GM10266 (cell line): ENCODE measurements around the gene SFMBT1.

Experiments
- DNase-seq: peaks from one replicate; pipeline ENCODE4 v3.0.0; 2012; ENCODE audit errors: extremely low spot score
- TF ChIP-seq, protein P1 (sequence below): IDR thresholded peaks from 2 replicates; pipeline ENCODE4 v1.5.1; 2012; ENCODE audit warnings: mild to moderate bottlenecking, low read depth; ENCODE audit not compliant: control insufficient read depth, insufficient read depth; ENCODE audit errors: missing control alignments

SFMBT1 gene

DNA sequence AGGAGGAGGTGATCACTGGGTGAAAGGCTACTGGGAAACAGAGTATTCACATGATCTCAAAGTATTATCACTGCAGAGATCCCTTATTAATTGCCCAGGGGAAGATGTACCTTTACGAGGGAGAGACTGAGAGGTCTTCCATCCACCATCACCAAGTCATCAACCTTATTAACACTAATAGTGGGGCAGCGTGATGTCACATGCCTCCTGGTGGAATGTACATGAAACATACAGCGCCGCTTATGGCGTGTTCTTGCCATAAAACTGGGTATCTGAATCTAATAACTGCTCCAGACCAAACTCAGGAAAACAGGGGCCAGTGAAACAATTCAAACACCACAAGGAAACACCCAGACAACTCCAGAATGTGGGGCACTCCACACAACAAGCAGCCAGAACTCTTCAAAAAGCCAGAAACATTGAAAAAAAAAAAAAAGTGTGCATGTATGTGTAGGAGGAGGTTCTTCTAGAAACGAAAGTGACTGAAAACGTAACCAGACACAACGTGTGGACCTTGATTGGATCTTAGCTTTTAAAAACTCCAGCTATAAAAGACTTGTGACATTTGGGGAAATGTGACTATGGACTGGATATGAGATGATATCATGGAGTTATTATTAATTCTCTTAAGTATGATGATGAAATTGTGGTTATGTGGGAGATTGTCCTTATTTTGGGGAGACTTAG is 153.1 kb downstream of the SFMBT1 start:
- peak; percentile 67 for DNase-seq
- TF ChIP-seq, protein P1, sequence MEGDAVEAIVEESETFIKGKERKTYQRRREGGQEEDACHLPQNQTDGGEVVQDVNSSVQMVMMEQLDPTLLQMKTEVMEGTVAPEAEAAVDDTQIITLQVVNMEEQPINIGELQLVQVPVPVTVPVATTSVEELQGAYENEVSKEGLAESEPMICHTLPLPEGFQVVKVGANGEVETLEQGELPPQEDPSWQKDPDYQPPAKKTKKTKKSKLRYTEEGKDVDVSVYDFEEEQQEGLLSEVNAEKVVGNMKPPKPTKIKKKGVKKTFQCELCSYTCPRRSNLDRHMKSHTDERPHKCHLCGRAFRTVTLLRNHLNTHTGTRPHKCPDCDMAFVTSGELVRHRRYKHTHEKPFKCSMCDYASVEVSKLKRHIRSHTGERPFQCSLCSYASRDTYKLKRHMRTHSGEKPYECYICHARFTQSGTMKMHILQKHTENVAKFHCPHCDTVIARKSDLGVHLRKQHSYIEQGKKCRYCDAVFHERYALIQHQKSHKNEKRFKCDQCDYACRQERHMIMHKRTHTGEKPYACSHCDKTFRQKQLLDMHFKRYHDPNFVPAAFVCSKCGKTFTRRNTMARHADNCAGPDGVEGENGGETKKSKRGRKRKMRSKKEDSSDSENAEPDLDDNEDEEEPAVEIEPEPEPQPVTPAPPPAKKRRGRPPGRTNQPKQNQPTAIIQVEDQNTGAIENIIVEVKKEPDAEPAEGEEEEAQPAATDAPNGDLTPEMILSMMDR = no peak

DNA sequence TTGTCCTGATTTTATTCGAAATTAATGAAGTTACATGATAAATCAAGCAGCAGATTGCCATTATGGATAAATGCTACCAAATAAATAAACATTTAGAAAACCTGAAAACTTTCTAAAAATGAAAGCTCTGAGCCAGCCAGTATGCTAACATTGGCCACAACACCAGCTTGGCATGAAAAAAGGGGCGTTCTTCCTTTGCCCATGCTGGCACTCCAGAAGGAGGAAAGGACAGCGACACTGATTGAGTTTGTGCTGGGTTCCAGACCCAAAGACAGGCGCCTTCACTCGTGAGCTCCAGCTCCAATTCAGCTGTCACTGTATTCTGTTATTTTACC is 153.6 kb downstream of the SFMBT1 start:
- TF ChIP-seq, protein P1 = no peak
- DNase-seq = no peak

DNA sequence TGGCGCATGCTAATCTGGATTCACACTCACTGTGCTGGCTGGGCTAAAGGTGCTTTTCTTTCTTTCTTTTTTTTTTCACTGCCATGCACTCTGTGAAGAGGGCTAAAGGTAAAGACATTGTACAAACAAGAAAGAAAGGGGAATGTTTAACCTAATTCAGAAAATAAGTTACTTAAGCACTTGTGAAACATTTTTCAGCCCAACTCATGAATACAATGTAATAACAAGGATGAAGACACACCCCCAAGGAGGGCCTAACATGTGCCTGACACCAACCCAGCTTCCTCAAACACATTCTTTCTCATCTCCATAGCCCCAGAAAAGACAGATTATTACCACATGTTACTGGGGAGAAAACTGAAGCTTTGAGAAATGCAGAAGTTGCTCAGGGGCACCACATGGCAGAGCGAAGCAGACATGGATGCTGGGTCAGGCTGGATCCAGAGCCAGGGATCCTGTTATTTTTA is 154.2 kb downstream of the SFMBT1 start:
- no peak for DNase-seq
- TF ChIP-seq, protein P1 = no peak

DNA sequence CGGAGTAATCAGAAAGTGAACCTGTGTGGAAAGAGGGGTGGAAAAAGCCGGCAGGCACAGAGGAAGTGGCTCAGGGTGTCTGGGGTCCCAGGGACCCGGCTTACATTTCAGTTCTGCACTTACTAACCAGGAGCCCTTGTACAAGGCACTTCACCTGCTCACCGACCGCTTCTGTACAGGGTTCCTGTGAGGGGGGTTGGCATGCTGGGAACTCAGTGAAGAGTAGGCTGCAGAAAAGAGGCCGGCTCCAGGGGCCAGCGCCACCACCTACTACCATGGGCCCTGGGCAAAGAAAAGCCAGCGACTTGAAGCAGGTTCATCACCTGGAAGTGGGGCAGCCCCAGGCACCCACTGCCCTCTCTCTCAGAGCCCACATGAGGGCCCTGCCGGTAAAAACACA is 154.7 kb downstream of the SFMBT1 start:
- TF ChIP-seq, protein P1 = no peak
- no peak for DNase-seq

DNA sequence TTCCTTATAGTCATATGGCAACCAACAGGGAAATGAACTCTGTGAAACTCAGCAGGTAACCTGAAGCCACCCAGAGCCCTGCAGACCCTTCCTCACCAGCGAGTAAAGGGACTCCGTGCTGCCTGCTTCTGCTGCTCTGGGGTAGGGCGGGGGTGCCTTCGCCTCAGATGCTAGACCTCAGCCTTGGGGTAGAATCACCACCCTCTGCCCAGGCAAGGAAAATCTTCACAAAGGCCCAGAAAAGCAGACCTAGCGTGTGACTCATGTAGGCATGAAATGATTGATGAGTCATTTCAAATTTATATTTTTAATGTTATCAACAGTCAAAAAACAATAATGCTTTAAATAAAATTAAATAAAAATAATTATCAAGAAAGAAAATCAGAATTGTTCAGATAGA is 155.1 kb downstream of the SFMBT1 start:
- DNase-seq = no peak

DNA sequence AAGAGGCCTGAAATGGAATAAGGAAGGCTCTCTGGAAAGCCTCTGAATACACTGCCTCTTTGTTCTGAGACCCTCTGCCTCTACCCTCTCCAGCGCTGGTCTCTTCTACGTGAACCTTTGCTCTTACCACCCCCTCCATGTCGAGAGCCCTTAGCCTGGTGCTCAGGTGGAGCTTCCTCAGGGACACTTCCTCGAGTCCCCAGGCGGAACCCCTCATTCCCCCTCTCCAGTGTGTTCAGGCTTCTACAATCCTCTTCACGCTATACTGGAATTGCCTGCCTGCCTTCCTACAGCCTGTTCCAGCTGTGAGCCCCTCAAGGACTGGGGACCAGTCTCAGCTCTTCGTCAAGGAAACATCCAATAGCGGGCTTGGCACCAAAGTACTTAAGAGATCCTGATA is 156.0 kb downstream of the SFMBT1 start:
- TF ChIP-seq, protein P1 = no peak
- no peak for DNase-seq

More for the DNA sequence above, 155.1 kb downstream of the SFMBT1 start:
- TF ChIP-seq, protein P1 = no peak

DNA sequence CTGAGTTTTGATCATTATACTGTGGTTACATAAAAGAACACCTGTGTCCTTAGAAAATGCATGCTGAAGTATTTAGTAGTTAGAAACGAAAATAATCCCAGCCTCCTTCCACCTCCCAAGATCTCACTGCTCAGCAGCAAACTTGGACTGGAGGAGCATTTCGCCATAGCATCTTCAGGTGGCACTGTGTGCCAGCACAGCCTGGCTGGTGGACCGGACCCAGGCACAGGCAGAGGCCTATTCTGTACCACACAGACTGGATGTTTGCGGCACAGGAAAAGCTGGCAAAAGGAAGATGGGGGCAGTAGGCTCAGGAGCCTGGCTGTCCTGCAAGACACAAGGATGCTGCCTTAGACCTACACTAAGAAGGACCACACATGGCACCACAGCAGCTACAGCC is 158.7 kb downstream of the SFMBT1 start:
- DNase-seq = no peak
- TF ChIP-seq, protein P1 = no peak
